NCI-H69 (cell line): ENCODE results near the gene BRINP3.
A peak's percentile ranks its signal among the peaks of the same experiment; 100 is the strongest.
"Not testable (repeated sequence)": the region's sequence is repeated elsewhere in the genome, so short reads cannot be mapped to it uniquely, and the experiment has no call there.

Experiments
- DNase-seq: peaks from one replicate; lab custom pipeline; 2025; lab: John Stamatoyannopoulos, UW

Gene BRINP3

DNA sequence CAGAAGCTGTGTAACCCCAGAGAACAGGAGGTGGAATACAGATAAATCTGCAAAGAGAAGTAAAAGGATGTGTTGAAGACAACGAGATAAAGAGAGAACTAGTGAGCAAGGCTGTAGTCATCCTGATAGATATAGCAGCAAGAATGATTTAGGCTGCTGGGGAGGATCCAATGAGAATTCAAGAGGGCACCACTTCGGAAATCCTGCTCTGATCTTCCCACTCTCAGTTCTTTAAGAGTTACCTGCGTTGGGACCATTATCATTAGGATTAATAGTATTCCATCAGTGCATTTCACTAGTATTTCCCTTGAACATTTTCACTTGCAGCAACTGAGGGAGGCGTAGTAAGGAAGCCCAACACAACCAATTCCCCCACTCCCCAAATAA, at the start of gene BRINP3:
BRINP3 (minus strand) TSS at position 103 of the 387 bp plus-strand sequence.
- peak; percentile 68 for DNase-seq

DNA sequence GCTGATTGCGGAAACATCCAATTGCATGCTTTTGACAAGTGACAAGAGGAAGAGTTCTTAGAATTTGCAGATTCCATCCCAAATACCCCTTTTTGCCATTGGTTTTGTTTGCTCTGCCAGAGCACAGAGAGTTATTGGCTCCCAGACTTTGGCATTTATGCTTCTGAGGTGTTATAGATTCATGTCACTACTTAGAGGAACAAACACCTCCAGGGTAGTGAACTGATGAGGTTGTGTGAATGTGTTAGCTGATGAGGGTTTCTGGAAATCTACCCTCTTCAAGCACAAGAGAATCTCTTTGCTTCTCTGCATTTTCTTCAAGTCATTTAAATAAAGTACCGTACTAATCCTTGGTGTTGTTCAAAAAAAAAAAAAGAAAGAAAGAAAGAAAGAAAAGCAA, 33.9 kb upstream of the BRINP3 start:
- DNase-seq: no peak

DNA sequence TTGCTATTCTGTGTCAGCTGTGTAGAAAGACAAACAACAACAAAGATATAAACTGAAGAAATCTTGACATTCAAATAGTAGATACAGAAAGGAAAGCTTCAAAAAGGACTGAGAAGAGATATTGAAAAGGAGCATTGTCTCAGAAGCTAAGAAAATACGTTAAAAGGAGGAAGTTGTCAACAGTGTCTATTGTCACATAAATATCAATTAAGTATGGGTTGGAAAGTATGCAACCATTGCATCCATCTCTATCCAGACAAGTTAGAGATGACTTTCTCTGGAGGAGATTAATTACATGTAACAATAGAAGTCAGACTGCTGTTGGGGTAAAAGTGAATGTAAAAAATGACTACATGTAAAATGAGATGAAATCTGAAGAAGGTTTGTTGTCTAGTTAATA, 29.7 kb upstream of the BRINP3 start:
- DNase-seq: no peak

DNA sequence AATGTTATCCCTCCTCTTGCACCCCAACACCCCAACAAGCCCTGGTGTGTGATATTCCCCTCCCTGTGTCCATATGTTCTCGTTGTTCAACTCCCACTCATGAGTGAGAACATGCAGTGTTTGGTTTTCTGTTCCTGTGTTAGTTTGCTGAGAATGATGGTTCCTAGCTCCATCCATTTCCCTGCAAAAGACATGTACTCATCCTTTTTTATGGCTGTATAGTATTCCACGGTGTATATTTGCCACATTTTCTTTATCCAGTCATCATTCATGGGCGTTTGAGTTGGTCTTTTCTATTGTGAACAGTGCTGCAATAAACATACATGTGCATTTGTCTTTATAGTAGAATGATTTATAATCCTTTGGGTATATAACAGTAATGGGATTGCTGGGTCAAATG, 26.9 kb upstream of the BRINP3 start:
- DNase-seq: not testable (repeated sequence)

DNA sequence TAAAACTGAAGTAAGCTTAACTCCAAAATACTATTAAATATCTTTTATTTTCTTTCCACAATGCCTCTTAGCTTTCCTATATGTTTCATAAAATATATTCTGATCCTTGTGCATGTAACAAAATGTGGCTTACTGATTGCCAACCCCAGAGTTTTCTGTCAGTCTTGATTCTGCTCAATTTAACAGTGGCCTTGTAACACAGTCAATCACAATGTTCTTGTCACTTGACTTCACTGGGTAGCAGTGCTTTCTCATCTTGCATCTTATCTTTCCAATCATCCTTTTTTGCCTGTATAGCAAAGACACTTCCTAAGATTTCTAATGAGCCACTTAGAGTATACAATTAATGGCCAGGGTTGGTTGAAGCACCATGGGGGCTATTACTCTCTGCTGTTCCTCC, 19.9 kb upstream of the BRINP3 start:
- no peak for DNase-seq

DNA sequence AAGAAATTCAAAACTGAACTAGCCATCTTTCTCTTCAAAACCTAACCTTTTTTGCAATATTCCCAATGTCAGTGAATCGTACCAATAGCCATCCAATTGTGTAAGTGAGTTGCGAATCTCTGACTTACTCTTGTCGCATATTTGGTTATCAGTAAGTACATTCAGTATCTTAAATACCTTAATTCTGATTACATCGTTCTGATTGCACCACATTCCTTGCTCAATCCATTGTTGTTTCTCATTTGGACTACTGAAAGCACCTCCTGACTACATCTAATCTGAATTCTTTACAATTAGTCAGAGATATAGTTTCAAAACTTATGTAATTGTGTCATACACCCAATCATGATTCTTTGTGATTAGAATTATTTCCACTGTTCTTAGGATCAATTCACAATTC, 16.8 kb upstream of the BRINP3 start:
- no peak for DNase-seq

DNA sequence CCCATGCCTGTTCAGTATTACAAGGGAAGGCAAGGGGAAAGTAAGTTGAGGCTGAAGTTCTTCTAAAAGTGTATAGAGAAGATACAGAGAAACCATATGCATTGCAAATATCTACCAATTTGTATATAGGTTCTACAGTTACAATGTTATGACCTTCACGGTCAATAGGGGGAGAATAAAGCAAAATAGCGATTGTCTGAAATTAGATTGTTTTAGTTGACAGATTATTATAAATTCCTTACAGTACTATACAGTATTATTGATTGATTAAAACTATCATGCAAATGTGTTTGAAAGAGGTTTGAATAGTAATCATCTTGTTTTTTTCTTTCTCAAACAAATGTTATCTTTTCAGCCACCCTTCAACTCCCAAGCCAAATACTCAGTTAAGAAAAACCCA, 13.7 kb upstream of the BRINP3 start:
- no peak for DNase-seq

DNA sequence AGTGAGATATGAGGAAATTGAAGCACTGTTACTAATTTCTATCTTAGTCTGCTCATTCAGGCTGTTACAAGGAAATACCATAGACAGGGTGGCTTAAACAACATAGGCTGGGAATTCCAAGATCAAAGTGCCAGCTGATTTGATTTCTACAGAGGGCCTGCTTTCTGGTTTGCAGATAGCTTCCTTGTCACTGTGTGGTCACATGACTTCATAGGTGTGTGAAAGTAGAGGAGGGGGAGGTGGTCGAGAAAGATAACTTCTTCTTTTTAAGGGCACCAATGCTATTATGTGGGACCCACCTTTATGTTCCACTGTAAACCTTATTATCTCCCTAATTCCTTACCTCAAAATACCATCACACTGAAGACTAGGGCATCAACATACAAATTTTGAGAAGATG, 6.4 kb upstream of the BRINP3 start:
- DNase-seq: no peak

DNA sequence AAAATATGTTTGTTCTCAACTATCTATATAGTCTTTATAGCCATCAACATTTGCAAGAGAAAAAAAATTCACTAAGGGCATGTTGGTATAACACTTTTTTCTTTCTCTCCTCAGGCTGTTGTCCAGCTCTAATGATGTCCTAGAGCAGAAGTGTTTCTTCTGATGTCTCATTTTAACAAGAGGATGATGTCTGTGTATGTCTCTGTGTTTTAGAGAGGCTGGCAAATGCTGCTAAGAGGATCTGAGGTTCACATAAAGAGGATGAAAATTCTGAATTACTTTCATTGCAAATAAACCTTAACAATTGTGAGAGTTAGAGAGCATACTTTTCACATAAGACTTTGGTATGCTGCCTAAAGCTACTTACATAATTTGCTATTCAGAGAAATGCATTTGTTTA, 2.6 kb upstream of the BRINP3 start:
- DNase-seq: peak; percentile 18

DNA sequence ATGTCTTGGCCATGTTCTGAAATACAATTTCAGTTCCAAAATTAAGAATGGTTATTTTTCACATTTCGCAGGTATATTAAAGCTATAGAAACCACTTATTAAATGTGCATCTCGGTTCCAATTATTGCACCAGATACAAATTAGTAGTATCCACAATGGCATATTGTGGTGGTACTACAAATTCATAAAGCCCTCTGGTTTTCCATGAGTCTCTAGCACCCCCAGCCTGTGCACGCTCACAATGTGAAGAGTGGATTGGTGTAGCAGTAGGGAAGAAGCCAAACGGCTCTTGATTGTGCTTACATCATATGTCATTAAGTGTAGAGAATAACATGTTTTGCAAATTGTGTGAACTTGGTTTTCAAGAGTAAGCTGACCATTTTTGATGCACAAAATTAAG, 1.9 kb upstream of the BRINP3 start:
- peak; percentile 85 for DNase-seq

DNA sequence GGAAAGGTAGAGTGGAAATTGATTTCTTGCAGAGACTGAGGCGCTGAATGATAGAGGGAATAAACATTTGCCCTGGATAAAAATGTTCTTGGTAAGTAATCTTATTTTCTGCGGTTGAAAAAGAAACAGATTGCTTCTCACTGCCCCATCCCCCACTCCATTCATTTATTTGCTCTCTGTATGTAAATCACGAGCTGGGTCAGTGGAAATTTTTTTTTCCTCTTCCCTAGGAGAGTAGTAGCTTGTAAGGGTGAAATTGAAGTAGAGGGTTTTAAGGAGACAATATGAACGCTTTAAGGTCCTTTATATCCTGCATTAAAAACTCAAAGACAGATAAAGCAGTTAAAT, 1.4 kb upstream of the BRINP3 start:
- DNase-seq: peak; percentile 85

DNA sequence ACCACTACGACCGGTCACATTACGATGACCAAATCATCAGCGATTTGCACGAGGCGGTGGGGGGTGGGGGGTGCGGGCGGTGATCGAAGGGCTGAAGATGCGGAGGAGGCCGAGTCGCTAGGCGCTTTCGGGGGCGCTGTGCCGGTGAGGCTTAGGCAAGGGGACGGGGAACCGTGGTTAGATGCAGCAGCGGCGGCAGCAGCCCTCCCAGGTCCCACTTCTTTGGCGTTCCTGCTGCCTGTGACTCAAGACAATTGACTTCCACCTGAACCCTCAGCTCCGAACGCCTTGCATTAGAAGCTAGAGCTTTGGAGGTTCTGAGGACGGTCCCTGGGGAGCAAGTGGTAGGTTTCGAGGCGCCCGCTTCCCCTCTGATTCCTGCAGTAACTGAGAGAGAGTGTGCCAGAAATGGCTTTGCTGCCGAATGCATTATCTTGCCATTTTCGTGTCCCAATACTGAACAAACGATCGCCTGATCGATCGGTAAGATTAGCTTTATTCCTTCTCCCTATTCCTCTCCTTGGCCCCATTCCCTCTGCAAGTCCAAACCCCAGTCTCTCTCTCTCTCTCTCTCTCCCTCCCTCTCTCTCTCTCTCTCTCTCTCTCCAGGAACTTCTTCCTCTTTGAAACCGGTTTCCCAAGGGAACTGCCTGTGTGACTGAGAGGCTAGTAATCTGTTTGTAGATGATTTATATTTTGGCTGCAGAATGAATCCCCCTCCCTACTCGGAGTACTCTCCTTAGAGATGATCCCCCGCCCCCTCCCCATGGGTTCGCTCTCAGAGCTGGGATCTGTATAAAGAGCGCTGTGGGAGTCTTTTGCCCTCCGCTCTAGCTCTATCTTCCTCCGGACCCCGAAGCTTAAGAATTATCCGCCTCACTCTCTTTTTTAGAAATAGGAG, 735 bp upstream of the BRINP3 start:
- peak; percentile 96 for DNase-seq

DNA sequence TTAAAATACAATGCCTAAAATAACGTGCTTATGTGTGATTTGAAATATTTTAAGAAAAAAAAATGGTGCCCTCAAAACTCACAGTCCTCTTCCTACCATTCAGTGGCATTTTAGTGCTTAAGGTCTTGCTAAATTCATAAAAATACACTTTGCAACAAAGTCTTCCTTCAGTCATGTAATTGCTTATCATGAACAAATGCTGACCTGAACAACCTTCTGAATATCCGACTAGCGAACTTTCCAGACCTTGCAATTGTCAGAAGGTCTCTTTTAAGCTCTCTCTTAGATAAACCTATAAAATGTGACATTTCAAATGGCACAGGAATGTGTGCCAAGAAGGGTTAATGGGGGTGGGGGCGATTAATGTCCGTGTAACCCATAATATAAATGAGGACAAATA, 858 bp downstream of the BRINP3 start:
- DNase-seq: no peak

DNA sequence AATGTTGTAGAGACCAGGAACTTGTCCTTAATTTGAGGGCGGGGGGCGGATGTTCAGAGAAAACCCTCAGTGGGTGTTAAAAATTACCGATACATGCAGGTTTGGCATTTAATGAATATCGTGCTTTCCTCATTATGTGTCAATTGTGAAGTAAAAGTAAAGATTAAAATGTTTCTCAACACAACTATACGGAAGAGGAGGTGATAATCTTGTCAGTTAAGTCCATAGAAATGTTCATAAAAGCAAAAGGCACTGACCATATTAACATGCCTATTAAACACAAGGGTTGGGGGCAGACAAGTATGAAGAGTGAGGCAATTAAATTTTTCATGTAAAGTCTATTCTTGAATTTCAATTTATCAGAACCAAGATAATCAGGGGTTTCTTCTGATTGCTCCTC, 1.3 kb downstream of the BRINP3 start:
- no peak for DNase-seq

DNA sequence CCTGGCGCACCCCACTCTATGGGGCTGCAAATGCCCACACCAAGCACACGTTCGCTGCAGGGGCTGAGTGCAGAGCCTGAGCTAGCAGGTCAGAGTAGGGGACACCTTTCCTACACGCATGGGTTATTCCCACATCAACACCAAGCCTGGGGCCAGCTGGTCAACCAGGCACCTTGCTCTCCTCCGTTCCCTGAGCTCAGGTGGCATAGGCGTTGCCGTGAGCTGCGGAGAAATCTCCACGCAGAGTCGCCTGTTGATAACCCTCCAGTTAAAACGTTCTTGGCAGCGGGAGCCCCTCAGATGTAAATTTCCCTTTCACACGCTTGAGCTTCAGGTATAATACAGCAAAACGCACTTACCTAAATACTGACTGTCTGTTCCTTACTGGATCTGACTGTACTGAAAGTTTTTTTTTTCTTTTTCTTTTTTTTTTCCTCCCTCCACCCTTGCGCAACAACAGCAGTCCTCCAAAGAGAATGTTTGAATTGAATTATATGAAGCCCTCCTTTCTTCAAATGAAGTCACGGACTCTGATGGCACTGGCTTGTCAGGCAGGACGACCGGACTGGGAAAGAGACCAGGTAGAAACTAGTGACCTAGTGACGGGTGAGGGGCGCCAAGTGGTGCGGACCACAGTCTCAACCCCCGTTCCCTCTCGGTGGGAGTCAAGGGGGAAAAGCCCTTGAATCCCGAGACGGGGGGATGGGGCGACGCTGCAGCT, 2.1 kb downstream of the BRINP3 start:
- DNase-seq: no peak

DNA sequence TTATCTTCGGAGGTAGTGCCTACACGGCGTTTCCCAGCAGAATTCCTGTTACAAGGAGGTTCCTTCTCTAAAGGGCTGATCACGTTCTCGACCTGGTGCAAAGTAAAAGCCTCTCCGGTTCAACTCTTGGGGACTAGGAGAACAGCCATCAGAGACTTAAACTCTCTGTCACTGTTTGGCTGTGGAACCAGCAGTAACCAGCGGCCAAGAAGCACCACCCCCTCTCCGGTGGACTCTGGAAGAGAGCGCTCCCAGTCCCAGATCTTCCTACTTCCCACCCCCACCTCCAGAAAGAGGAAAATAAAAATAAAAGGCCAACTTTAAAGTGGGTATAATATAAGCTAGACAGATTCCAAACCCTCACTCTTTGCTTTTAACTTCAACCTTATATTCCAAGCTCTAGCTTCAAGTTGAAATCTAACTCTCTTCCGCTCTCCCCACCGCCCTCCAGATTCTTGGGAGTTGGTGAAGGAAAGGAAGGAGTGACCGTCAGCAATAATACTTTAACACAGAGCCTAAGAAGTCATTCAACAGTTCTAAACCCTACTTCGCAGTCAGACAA, 2.9 kb downstream of the BRINP3 start:
- no peak for DNase-seq

DNA sequence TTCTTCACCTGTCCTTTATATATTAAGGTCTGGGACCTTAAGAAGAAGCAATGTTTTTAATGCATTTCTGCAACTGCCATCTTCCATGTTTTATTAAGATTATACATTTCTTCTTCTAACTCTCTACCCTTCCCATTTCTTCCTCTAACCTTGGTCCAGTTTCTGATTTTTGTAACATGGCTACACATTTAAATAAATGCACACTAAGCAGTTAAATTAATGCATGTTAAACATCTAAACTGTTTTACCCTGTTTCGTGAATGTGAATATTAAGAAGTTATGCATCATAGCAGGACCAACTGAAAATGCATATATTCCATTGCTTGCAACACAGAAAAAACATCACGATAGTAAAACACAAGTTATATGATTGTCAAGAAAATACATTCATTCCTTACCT, 3.7 kb downstream of the BRINP3 start:
- no peak for DNase-seq

DNA sequence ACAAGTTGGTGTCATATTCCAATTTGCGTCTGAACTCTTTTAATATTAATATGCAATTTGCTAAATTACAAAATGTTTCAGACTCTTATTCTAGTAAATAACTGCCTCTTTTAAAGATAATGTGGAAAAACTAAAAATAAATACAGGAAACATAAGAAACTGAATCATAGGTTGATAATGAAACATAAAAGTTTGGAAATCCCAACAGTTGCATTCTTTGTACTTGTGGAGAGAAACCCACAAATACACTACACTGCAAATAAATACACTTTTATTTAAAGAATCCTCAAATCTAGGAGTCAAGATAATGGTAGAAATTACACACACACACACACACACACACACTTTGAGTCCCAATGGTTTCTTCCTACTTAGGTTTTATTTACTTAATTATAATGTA, 5.2 kb downstream of the BRINP3 start:
- no peak for DNase-seq

DNA sequence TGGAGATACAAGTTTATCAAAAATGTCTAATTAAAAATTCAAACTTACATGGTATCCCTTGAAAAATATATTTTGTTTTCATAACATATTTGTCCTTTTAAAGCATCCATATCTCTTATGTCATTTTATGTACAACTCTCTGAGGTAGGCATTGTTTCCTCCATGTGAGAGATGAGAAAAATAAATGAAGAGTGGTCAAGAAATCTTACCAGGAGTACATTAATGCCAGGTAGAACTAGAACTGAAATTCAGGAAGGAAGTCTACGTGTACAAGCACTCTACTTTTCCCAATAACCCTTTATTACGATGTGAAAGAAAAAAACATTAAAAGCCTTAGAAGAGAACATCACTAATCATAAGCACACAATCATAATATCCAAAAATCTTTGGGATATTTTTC, 5.6 kb downstream of the BRINP3 start:
- DNase-seq: no peak

DNA sequence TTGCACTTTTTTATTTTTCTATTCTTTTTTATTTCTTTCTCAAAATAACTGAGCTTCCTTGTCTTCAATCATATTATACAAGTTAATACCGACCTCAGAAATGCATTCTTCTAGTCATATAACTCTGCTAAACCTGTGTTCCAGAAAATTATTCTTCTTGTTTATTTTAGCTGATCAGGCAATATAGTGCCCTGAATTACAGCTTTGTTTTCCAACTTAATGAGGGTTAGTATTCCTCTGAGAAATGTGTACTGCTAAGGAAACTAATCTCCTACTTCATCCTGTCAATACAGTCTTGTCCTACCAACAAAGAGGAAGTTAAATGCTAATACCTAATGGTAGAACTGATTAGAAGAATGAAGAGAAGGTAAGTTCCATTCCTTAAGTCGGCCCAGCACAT, 13.0 kb downstream of the BRINP3 start:
- DNase-seq: no peak

DNA sequence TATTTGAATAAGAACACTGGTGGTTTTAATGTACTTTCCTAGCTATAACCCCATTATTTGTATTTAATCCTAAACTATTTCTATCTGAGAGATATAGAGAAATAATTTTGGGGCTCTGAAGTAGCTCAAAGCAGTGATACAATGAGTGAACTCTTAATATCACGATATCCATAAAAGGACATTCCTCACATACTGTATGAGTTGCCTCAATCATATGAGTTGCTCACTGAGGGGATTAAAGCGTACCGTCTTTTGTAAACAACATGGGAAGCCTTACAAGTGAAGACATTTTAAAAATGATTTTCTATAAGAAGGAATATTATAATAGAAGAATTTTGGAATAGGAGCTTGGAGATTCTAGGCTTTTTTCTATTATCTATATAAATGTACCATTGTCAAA, 21.5 kb downstream of the BRINP3 start:
- no peak for DNase-seq

DNA sequence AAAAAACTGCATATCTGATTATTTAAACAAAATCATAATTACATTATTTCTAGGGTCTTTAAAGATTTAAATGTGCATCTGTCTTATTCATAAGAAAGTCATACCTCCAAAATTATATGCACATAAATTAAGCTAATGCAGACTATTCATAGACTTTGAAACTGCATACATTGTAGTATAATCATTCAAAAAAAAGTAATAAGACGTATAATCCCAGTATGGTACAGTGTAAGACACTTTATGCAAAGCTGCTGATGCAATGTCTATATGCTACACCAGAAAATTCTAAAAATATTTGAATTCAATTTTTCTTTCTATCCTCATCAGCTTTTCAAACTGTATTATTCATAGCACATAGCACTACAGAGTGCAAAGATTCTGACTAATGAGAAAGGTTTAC, 22.0 kb downstream of the BRINP3 start:
- no peak for DNase-seq

DNA sequence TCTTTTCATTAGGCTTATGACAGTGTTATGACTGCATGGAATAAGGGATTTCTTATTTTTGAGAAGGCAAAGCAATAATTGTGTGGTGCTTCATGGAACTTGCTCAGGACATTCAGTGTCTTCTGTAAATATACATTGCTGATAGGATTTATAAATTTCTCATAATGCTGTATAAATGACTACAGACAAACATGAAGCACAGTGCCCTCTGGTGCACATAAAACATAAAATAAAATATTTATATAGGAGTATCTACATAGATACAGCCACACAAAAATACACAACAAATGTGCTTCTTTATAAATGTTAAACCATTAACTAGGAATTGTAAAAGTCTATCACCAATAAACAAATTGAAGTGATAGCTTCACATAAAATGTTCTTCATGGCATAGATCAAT, 24.1 kb downstream of the BRINP3 start:
- peak; percentile 18 for DNase-seq
